Colonic mucosa (tissue), 4 donors: Measurements from ENCODE around the gene SLC25A5. TPM values are rescaled to one million over a fixed set of nuclear protein-coding genes. Genes with fewer than 3 reads are reported as not detected.
"Not testable (repeated sequence)": the region's sequence is repeated elsewhere in the genome, so short reads cannot be mapped to it uniquely, and the experiment has no call there.

Experiments used
- DNase-seq: peaks from one replicate; pipeline ENCODE4 v3.0.0-alpha.2; 2020
- H3K27ac ChIP-seq: fragments of 200-600 bp; one replicate; pipeline ENCODE4 v1.8.0; 2021
- H3K27me3 ChIP-seq: fragments of 200-600 bp; one replicate; pipeline ENCODE4 v1.8.0; 2021
- H3K36me3 ChIP-seq: fragments of 200-600 bp; one replicate; pipeline ENCODE4 v1.8.0; 2021
- H3K4me1 ChIP-seq: fragments of 200-600 bp; one replicate; pipeline ENCODE4 v1.8.0; 2021; ENCODE audit warnings: mild to moderate bottlenecking
- H3K4me3 ChIP-seq: fragments of 200-600 bp; one replicate; pipeline ENCODE4 v1.8.0; 2021
- H3K9ac ChIP-seq, 2 donors: one replicate each; pipeline ENCODE4 v1.7.0; 2013; ENCODE audit warnings: control low read depth in 2 of 2, low read depth in 2 of 2, low read length in 2 of 2
- H3K9me3 ChIP-seq: fragments of 200-600 bp; one replicate; pipeline ENCODE4 v1.8.0; 2021
- CTCF ChIP-seq: fragments of 200-600 bp; IDR thresholded peaks from one replicate; pipeline ENCODE4 v1.8.0; 2022; ENCODE audit warnings: antibody characterized with exemption, mild to moderate bottlenecking
- intact Hi-C: fragments of 100-400 bp; cut with DNase I; formaldehyde crosslinking; loops from one replicate; pipeline ENCODE4 v1.14.1; 2022
- total RNA-seq, 2 donors: library from RNA; stranded (reverse); fragmentation: NEBNext Ultra II Directional in 1 of 2; extraction: Animal tissue kit (Norgen Biotek cat#: 25700) in 1 of 2; gene quantifications; one replicate each; pipeline ENCODE4 v1.2.1, GENCODE V29; 2021
- donor health status: healthy.
- donor health status: DM: no; HTN: no; CAD: no.
- donor health status: DM: no; HTN: no; CAD: no.

SLC25A5 gene
- total RNA-seq, 2 donors from 2014 or later = 1,091 to 1,162 TPM

- intact Hi-C loops = no loop called here
- no peak for TF ChIP-seq CTCF
Observed at GRCh38 chrX:119424999-119425398, 43.2 kb upstream of the SLC25A5 start.

GRCh38 chrX:119427024-119427794 lies 41.0 kb upstream of the SLC25A5 start:
- Histone ChIP-seq H3K36me3 (no peaks in the 10 kb centered on the region), H3K9ac (no peak overlapping the region), H3K4me3 (no peak overlapping the region), H3K9me3 (no peaks in the 10 kb centered on the region), H3K27ac (no peak overlapping the region), H3K27me3 (no peaks in the 10 kb centered on the region), H3K4me1 (no peaks in the 10 kb centered on the region)
- no peak for DNase-seq
- TF ChIP-seq CTCF = no peak
- intact Hi-C loops = no loop called here

More at GRCh38 chrX:119424999-119425398, 43.2 kb upstream of the SLC25A5 start:
- no peak overlapping the region for H3K9ac ChIP-seq
- H3K27me3 ChIP-seq = no peaks in the 10 kb centered on the region
- no peaks in the 10 kb centered on the region for H3K36me3 ChIP-seq
- no peak overlapping the region for H3K27ac ChIP-seq
- H3K9me3 ChIP-seq = no peaks in the 10 kb centered on the region
- no peaks in the 10 kb centered on the region for H3K4me1 ChIP-seq
- H3K4me3 ChIP-seq = no peak overlapping the region
- no peak for DNase-seq

- Histone ChIP-seq H3K4me1 (no peaks in the 10 kb centered on the region), H3K36me3 (no peaks in the 10 kb centered on the region), H3K9me3 (no peaks in the 10 kb centered on the region), H3K27ac (no peak overlapping the region), H3K4me3 (no peak overlapping the region), H3K27me3 (no peaks in the 10 kb centered on the region), H3K9ac (no peak overlapping the region)
- no peak for DNase-seq
- no peak for TF ChIP-seq CTCF
- intact Hi-C loops = no loop called here
Observed at GRCh38 chrX:119427795-119428185, 40.5 kb upstream of the SLC25A5 start.

DNA sequence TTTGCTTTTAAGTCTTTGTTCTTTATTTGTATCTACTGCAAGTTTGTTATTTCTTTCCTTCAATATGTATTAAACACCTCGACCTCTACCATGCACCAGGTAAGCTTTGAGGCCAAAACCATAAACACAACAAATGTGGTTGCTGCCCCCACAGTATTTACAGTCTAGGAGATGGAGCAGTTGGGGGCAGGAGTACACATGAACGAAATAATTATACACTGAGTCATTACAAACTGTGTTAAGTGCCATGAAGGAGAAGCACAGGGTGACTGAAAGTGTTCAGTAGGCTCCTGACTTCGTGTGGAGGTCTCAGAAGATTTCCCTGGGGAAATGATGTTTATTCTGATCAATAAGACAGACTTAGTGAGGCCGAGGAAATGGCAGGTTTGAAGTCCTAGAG lies 38.8 kb upstream of the SLC25A5 start:
- H3K9me3 ChIP-seq = no peaks in the 10 kb centered on the region
- H3K4me3 ChIP-seq = no peak overlapping the region
- intact Hi-C loops = no loop called here
- no peak for TF ChIP-seq CTCF
- H3K4me1 ChIP-seq = no peaks in the 10 kb centered on the region
- no peaks in the 10 kb centered on the region for H3K36me3 ChIP-seq
- DNase-seq = no peak
- H3K27ac ChIP-seq = no peak overlapping the region
- H3K27me3 ChIP-seq = no peaks in the 10 kb centered on the region
- no peak overlapping the region for H3K9ac ChIP-seq

DNA sequence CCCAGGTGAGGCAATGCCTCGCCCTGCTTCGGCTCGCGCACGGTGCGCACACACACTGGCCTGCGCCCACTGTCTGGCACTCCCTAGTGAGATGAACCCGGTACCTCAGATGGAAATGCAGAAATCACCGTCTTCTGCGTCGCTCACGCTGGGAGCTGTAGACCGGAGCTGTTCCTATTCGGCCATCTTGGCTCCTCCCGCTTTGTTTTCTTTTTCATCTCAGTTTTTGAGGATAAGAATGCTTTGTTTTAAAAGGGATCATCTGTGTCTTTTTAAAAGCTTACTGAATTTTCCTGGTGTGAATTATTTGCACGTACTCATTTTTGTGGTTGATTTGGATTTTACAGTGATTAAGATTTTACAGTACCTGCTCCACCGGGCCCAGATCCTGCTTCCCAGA lies 26.9 kb upstream of the SLC25A5 start:
- H3K27me3 ChIP-seq, H3K27ac ChIP-seq, intact Hi-C loops, H3K9me3 ChIP-seq, H3K9ac ChIP-seq, H3K4me1 ChIP-seq, H3K4me3 ChIP-seq, DNase-seq, H3K36me3 ChIP-seq: not testable (repeated sequence)

DNA sequence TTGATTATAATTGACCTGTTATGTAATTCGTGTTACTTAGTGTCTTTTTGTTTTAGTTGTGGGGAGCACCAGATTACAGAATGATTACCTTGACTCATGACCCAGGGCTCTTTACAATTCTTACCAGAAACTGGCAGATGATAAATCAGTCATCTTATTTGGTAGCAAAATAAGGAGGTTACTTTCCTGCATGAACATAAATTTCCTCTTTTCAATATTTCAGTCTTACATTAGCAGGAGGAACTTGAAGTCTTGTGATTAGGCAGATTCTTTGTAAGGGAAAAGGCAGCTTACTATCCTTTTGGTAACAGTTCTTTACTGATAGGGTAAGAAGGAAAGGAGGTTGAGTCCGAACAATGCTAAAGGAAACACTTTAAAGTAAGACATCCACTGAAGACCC lies 26.0 kb upstream of the SLC25A5 start:
- DNase-seq = no peak

More for the DNA sequence above, 26.0 kb upstream of the SLC25A5 start:
- Histone ChIP-seq H3K27me3 (no peaks in the 10 kb centered on the region), H3K9me3 (no peaks in the 10 kb centered on the region), H3K4me3 (no peak overlapping the region), H3K9ac (no peak overlapping the region), H3K4me1 (no peaks in the 10 kb centered on the region), H3K27ac (no peak overlapping the region), H3K36me3 (no peaks in the 10 kb centered on the region)
- TF ChIP-seq CTCF = no peak
- intact Hi-C loops = no loop called here
